Mucosa of descending colon (tissue), 3 donors: ENCODE results near the gene ENPP7. TPM values are rescaled to one million over a fixed set of nuclear protein-coding genes. Genes with fewer than 3 reads are reported as not detected.
A peak's percentile ranks its signal among the peaks of the same experiment; 100 is the strongest.

Source experiments
- ATAC-seq: fragments of 200-7000 bp; cut with Tn5 transposase; one replicate; pipeline ENCODE4 v1.9.1; 2020; ENCODE audit warnings: mild to moderate bottlenecking, moderate library complexity
- DNase-seq, 3 donors: peaks; one replicate each; pipeline ENCODE4 v3.0.0-alpha.2; 2020
- H3K36me3 ChIP-seq: fragments of 200-600 bp; one replicate; pipeline ENCODE4 v1.8.0; 2021; ENCODE audit warnings: low read depth, mild to moderate bottlenecking
- H3K4me1 ChIP-seq: fragments of 200-600 bp; one replicate; pipeline ENCODE4 v1.8.0; 2021; ENCODE audit warnings: low read depth, mild to moderate bottlenecking
- H3K4me3 ChIP-seq: fragments of 200-600 bp; one replicate; pipeline ENCODE4 v1.8.0; 2021; ENCODE audit warnings: mild to moderate bottlenecking
- H3K9me3 ChIP-seq: fragments of 200-600 bp; one replicate; pipeline ENCODE4 v1.8.0; 2021; ENCODE audit warnings: mild to moderate bottlenecking
- CTCF ChIP-seq: fragments of 200-600 bp; IDR thresholded peaks from one replicate; pipeline ENCODE4 v1.8.0; 2022; ENCODE audit warnings: antibody characterized with exemption, mild to moderate bottlenecking
- intact Hi-C, 2 donors: fragments of 100-400 bp; cut with DNase I in 1 of 2; cut with micrococcal nuclease in 1 of 2; formaldehyde crosslinking; loops; one replicate each; pipeline versions ENCODE4 v1.11.0 to v1.11.1; 2022; cut with DNase I, micrococcal nuclease
- microRNA-seq: library from miRNA; unstranded; fragments of <30 nt; microRNA quantifications from one replicate; pipeline ENCODE4, GENCODE V29; 2019
- total RNA-seq, 3 donors: library from RNA; stranded (reverse); fragmentation: NEBNext Ultra II Directional in 2 of 3; extraction: Animal tissue kit (Norgen Biotek cat#: 25700) in 2 of 3; gene quantifications; one replicate each; pipeline versions ENCODE4 v1.2.1 to v1.2.4, GENCODE V29; 2021 to 2023
- donor health status: DM: no; HTN: no; CAD: no; lungs with moderate emphysema.
- donor health status: DM: no; HTN: no; CAD: no.
- donor health status: DM: no; HTN: yes; CAD: no.

The ENPP7 gene
- total RNA-seq, 3 donors from 2014 or later, result not detected

- H3K4me1 ChIP-seq, result peaks cover 13% of the 10 kb centered on the region
- TF ChIP-seq CTCF, result peak; percentile 68
- DNase-seq (peak in 2 of 3 donors; percentile 66 to 68), ATAC-seq (peak; percentile 75)
- H3K9me3 ChIP-seq, result no peaks in the 10 kb centered on the region
- intact Hi-C loops, result loop anchor here in 1 of 2 donors (5.0 kb wide), 1 partner anchor 202 kb away; no protein-coding TSS in a partner anchor
- H3K36me3 ChIP-seq, result no peaks in the 10 kb centered on the region
- H3K4me3 ChIP-seq, result no peak overlapping the region
Observed at GRCh38 chr17:79789943-79790804, 59.4 kb downstream of the ENPP7 start.

DNA sequence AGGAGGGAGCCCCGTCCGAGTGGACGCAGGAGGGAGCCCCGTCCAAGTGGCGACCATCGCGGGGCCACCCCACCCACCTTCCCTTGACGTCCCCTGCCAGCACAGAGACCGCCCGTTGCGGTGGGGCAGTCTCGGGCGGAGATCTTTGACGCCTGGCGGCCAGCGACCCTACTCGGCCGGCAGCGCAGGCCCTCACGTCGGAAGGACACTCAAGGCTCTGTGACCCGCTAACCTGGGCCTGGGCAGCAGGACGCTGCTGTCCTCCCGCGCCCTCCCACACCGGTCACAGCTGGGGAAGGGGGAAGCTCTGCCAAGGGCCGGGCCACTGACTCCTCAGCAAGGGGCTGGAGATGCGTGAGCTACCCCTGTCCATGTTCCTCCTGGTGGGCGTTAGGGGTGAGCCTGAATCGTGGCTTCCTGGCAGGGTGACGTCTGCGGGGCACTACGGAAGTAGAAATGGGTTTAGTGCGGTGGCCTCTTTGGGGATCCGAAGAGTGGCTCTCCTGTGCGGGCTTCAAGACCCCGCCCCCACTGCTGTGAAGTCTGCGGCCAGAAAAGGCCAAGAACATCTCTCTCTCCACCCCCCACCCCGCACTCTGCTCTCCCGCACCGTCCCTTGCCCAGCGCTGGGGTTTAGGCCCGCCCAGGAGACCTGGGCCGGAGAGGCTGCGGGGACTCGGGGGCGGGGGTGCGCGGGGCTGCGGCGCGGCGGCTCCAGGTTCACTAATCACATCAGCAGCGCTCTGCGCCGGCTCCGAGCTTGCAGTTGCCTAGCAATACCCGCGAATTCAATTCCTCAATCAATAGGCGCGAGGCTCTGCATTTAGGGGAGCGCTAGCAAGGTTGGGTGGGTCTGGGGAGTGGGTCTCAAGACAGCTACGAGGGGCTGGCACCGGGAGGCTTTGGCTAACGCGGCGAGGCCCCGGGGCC, 60.3 kb downstream of the ENPP7 start:
- no peaks in the 10 kb centered on the region for H3K36me3 ChIP-seq

DNA sequence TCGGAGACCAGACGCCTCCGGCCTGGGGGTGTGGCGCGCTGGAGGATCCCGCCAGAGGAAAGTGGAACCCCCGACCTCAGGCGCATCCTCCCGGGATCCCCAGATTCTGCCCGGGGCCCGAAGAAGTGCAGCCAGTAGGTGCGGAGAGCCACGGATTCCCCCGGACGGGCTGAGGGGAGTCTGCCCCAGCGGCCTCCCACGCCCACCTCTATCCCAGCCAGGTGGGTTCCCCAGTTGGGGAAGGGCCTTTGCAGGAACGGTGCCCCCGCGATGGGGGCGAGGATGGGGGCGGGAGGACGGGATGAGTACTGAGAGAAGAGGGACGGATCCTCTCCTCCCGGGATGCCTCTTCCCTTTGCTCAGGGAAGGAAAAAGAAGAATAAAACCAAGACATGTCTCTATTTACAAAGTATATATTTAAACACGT, 61.0 kb downstream of the ENPP7 start:
- no peak overlapping the region for H3K4me3 ChIP-seq
- no peak for TF ChIP-seq CTCF
- no peaks in the 10 kb centered on the region for H3K36me3 ChIP-seq
- intact Hi-C loops, result loop anchor here in 1 of 2 donors (5.0 kb wide), 1 partner anchor 201 kb away; no protein-coding TSS in a partner anchor
- H3K4me1 ChIP-seq, result peaks cover 18% of the 10 kb centered on the region
- ATAC-seq, result no peak
- peak in 1 of 3 donors; percentile 36 for DNase-seq
- H3K9me3 ChIP-seq, result no peaks in the 10 kb centered on the region

More for the DNA sequence above, 60.3 kb downstream of the ENPP7 start:
- Histone ChIP-seq H3K4me1 (peaks cover 15% of the 10 kb centered on the region), H3K9me3 (no peaks in the 10 kb centered on the region), H3K4me3 (no peak overlapping the region)
- no peak for TF ChIP-seq CTCF
- intact Hi-C loops, result loop anchor here in 1 of 2 donors (5.0 kb wide), 1 partner anchor 201 kb away; no protein-coding TSS in a partner anchor
- DNase-seq (peak in 2 of 3 donors; percentile 28 to 45), ATAC-seq (no peak)

Small RNA genes within 50 kb of the gene (microRNA-seq; reads per million reads assigned to microRNA genes)
- gene MIR4739, result not detected

Other genes with a start within 250 kb of the ENPP7 start
- gene RBFOX3, start 119.9 kb upstream of the ENPP7 start, total RNA-seq, result 100 to 1,000 TPM in 1 of 3 donors, 1 to 10 TPM in 1, under 1 TPM in 1; 0.90 to 155 (median 2.4) TPM
- gene CBX2, start 47.2 kb downstream of the ENPP7 start, total RNA-seq, result 1 to 10 TPM in 1 of 3 donors, under 1 TPM in 2; 0.14 to 1.5 (median 0.76) TPM
- gene CBX8, start 66.1 kb downstream of the ENPP7 start, total RNA-seq, result 1 to 10 TPM; 3.4 to 4.7 (median 4.0) TPM
- gene CBX4, start 108.5 kb downstream of the ENPP7 start, total RNA-seq, result 10 to 100 TPM; 10.2 to 14.2 (median 13.2) TPM